HG03066 (cell line): ENCODE results near the gene RFFL.
"Not testable (repeated sequence)": the region's sequence is repeated elsewhere in the genome, so short reads cannot be mapped to it uniquely, and the experiment has no call there.

ENCODE experiments used
- ATAC-seq: cut with Tn5 transposase; IDR thresholded peaks from one replicate; pipeline ENCODE4 v1.9.1; 2021; ENCODE audit warnings: low read depth; ENCODE audit not compliant: unreplicated experiment

RFFL gene

DNA sequence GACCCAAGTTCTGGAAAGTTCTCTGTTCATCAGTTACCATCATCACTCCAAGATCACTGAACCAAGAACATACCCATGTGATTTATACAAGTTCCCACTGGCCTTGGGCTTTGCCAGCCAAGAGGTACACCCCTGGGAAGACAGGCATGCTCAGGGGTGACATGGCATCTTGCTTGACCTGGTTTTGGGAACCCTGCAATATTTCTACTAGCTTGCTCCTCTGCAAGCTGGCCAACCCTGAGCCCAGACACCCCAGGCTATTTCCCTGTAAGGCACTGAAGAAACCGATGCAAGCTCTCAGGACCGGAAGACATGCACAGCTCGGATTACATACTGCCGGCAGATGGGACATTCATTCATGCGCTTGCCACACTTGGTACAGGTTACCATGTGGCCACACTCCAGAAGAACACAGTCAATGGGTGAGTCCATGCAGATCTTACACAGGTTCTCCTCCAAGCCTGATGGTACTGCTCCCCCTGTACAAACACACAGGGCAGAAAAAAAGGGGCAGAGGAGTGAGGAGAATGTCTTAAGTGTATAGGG lies 51.8 kb downstream of the RFFL start:
- ATAC-seq: no peak

GRCh38 chr17:35010093-35010492 lies 53.4 kb downstream of the RFFL start:
- no peak for ATAC-seq

GRCh38 chr17:35006961-35007360 lies 56.5 kb downstream of the RFFL start:
- ATAC-seq: no peak

- ATAC-seq: no peak
Measured at GRCh38 chr17:35006345-35006744, 57.2 kb downstream of the RFFL start.

DNA sequence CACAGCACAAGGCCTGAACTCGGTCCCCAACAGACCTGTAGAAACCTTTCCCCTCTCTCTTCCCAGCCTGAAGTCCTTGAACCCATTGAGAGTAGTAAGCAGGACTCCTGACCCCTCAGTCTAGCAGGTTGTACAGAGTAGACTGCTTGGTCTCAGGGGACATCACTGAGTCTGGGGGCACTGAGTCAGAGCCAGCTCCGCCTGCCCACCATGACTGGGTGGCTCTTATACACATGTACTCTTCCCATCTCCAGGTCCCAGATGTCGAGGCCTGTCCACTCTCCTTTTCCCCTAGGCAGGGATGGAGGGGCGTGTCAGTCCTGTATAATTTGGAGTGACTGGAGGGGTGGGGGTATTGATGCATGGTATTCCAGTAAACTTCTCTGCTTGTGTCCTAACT lies 59.7 kb downstream of the RFFL start:
- no peak for ATAC-seq

DNA sequence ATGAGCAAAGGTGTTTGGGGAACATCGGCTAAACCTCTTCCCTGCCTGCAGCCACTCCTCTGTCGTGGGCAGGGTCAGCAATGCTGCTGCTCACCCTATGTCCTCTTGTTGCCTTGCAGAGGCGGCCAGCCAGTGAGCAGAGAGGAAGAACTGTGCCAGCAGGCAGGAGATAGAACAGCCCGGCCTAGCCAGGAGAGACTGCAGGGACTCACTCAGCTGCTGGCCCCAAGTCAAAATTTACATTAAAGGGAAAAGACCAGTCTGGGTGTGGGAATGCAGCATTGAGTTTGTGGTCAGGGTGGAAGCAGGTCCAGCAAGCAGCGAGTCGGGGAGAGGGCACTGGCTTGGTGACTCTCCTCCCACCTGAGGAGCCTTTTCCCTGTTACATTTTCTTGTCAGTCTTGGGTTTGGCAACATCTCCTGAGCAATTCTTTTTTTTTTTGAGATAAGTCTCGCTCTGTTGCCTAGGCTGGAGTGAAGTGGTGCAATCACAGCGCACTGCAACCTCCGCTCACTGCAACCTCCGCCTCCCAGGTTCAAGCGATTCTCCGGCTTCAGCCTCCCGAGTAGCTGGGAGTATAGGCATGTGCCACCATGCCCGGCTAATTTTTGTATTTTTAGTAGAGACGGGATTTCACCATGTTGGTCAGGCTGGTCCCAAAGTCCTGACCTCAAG lies 60.5 kb downstream of the RFFL start:
- no peak for ATAC-seq

GRCh38 chr17:35001549-35001948 lies 62.0 kb downstream of the RFFL start:
- ATAC-seq: no peak

GRCh38 chr17:35000965-35001364 lies 62.5 kb downstream of the RFFL start:
- ATAC-seq: not testable (repeated sequence)

DNA sequence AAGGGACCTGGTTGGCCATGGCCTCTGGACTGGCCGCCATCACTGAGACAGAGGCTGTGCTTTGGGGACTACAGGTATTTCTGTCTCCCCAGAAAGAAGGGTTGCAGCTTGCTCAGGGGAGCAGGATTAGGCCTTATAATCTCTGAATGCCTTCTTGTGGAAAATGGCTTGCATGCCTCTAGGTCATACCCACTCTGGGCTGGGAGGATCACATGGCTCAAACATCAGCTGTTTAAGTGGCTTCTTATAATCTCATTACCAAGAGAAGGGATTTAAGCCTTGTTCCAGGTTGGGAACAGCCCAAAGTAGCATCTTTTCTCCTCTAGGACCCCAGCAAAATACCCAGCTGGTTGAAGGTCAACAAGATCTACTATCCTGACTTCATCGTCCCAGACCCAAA lies 64.1 kb downstream of the RFFL start:
- no peak for ATAC-seq

- ATAC-seq: no peak
Measured at GRCh38 chr17:34998205-34998604, 65.3 kb downstream of the RFFL start.

DNA sequence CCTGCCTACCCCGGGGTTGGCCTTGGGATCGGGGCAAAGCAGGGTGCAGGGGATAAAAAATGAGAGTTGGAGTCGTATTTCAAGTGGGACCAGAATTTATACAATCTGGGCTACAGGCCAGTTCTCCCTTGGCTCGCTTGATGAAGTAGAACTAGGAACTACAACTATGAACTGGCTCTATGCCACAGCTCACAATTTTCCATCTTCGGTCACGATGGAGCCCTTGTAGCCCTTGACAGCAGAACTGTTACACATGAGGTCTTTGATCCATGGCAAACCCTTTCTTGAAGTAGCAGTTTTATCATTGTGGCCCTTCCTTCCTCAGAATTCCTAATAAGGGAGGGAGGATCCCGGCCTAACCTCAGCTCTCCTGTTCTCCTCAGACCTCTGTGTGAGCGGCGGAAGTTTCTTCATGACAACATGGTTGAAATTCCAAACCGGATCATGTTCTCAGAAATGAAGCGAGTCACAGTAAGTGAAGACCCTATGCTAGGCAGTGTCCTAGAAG lies 66.1 kb downstream of the RFFL start:
- ATAC-seq: no peak

- no peak for ATAC-seq
Measured at GRCh38 chr17:34996422-34997285, 66.9 kb downstream of the RFFL start.

- no peak for ATAC-seq
Measured at GRCh38 chr17:34993031-34993430, 70.5 kb downstream of the RFFL start.

DNA sequence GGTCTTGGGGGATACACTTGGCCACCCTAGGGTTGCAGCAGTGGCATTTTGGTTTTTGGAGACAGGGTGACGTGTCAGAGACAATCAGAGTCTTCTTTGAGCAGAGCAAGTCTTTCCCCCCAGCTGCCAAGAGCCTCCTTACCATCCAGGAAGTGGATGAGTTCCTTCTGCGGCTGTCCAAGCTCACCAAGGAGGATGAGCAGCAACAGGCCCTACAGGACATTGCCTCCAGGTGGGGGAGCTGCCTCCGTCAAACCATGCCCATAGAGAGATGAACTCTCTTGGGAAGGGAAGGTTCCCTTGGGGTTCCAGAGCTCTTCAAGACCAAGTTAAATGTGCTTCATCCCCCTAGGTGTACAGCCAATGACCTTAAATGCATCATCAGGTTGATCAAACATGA lies 71.9 kb downstream of the RFFL start:
- ATAC-seq: no peak

DNA sequence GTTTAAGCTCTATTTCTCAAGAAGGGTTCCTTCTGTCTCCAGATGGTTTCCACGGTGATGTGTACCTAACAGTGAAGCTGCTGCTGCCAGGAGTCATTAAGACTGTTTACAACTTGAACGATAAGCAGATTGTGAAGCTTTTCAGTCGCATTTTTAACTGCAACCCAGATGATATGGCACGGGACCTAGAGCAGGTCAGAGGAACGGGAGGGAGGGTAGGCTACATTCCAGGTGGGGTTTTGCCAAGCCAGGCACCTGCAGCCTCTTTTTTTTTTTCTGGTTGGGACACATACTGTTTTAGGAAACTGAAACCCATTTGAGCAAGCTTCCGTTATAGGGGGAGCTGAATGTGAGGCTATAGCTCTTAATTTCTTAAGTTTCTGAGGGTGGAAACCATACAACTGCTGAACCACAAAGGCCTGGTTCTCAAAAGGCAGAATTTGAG lies 72.6 kb downstream of the RFFL start:
- no peak for ATAC-seq

GRCh38 chr17:34989473-34989872 lies 74.0 kb downstream of the RFFL start:
- ATAC-seq: no peak

- ATAC-seq: no peak
Measured at GRCh38 chr17:34988644-34989043, 74.9 kb downstream of the RFFL start.

DNA sequence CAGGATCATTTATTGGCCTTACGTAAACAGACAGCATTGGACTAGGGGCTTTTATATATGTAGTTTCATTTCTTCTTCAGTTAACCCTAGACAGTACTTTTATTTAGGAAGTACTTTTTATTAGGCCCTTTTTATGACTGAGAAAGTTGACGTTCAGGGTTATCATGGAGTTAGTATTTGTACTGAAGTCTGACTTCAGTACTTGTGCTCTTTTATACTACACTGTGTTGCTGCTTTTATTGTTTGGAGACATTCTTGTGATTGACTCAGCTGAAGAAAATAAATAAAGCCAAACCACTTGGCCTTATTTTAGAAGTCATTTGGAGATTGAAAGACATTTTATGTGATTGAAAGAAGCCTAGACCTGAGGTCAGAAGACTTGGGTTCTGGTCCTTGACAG lies 76.3 kb downstream of the RFFL start:
- no peak for ATAC-seq

- no peak for ATAC-seq
Measured at GRCh38 chr17:34981538-34982241, 81.8 kb downstream of the RFFL start.

DNA sequence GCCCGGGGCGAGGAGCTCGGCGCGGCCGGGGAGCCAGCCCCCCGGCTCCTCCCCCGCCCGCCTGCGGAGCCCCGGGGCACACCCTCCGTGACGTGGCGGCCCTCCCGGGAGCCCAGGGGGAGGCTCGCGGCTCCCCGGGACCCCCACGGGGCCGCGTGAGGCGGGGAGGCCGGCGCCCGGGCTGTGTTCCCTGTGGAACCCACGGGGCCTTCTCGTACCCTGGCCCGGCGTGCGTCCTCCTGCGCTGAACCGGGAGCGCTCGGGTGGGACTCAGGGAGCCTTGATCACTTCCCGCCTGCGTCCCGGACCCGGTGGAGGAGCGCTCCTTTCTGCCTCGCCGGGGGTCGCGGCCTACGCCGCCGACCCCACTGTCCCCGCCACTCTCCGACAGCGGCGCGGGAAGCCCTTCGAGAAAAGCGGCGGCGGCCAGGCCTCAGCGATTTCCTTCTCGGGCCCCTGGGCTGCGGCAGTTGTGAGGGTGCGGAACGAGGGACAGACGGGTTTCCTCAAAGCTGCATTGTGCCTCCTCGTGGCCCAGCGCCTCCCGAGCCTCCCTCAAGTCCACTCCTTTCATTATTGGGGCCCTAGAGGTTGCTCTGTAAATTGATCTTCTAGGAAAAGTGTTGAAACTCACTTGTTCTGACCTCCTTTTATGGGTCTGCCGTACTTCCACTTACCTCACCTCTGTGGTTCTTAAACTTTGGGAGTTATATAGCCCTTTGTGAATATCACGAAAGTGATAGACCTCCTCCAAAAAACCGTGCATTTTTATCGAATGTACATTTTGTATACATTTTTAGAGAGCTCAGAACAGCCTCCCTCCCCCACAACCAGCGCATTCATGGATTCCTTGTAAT lies 82.6 kb downstream of the RFFL start:
- ATAC-seq: peak; percentile 61
